GM19043 (cell line): Measurements from ENCODE around the gene ST8SIA6.
"Not testable (repeated sequence)": the region's sequence is repeated elsewhere in the genome, so short reads cannot be mapped to it uniquely, and the experiment has no call there.

Experiments
- ATAC-seq: cut with Tn5 transposase; IDR thresholded peaks from one replicate; pipeline ENCODE4 v1.9.1; 2021; ENCODE audit warnings: low read depth; ENCODE audit not compliant: unreplicated experiment

ST8SIA6 gene

DNA sequence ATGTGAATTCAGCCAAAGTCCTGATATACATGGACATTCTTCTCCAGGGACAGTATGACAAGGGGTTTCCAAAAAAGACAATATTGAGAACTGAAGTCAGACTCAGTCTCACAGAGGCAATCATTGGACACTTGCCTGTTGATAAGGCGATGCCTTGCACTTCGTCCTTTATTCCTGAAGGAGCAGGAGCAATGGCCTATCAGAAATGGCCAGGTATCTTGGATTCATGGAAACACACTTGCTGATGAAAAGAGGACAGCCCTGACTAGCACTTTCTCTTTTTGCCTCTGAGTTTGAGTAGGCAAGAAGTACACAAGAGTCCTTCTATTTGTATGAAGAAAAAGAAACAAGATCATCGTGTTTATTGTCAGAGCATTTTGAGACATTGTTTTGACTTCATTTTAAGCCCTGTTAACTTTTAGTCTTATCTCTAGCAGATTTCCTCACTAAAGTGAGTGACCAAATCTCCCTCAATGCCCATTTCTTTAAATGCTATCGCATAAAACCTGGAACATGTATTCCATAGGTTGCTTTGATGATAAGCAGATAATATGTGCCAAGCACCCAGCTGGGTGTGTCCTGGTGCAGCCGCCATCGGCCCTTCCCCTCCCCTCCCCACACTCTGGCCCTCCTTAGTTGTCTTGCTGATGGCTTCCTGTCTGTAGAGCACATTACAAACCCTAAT lies 26.6 kb downstream of the ST8SIA6 start:
- no peak for ATAC-seq

DNA sequence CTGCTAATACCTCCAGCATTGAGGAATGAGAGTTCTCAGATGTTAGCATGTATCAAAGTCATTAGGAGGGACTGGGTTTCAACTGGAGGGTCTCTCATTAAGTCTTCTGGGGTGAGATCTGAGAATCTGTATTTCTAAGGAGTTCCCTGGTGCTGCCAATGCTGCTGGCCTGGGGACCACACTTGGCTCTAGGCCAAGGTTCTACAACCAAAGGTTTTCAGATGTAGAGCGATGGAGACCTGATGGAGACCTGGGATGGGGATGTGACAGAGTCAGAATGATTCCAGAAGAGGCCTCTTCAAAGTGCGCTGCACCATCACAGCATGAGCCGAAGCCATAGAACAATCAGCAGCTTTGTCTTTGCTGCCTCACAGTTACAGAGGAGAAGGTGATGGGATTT lies 27.2 kb downstream of the ST8SIA6 start:
- no peak for ATAC-seq

DNA sequence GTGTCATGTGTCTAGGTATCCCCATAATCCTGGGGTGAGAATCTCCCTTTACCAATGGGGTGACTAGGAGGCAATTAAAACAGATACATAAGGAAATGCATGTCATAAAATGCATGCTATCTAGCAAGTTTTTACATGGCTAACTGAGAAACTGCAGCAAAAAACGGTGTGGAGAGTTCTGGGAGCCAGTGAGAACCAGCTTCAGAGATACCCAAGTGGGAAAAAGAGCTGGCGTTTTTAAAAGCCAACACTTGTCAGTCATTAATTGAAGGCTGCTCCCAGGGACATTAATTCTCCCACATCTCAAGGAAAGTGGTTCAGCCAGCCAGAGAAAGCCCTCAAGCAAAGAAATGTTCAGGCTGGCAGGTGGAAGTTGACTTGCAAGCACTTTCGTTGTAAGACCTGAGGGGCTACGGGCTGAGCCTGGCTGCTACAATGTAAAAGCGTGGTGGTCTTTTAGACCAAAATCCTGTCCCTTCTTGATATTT lies 28.1 kb downstream of the ST8SIA6 start:
- no peak for ATAC-seq

DNA sequence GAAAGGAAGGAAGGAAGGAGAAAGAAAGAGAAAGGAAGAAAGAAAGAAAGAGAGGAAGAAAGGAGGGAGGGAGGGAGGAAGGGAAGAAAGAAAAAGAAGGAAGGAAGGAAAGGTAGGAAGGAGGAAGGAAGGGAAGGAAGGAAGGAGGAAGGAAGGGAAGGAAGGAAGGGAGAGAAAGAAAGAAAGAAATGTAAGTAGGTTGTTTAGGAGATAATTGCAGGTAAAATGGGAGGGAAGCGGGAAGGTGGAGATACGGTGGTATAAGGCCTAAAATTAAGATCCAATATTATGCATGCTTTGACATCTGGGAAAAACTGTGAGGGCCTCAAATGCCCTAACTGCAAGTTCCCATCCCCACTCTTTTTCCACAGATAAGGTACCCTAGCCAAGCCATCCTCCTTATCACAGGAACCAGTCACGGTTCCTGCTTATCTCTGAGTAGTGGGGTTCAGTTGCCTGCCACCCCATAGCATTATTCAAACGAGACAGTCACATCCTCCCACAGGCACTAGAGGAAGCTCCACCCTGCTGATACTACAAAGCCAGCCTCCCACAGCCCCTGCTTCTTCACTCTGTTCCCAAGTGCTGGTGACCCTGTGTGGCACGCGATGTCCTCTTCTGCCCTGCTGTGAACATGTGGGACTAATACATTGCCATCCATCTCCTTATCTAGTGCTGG lies 28.7 kb downstream of the ST8SIA6 start:
- ATAC-seq, result no peak

DNA sequence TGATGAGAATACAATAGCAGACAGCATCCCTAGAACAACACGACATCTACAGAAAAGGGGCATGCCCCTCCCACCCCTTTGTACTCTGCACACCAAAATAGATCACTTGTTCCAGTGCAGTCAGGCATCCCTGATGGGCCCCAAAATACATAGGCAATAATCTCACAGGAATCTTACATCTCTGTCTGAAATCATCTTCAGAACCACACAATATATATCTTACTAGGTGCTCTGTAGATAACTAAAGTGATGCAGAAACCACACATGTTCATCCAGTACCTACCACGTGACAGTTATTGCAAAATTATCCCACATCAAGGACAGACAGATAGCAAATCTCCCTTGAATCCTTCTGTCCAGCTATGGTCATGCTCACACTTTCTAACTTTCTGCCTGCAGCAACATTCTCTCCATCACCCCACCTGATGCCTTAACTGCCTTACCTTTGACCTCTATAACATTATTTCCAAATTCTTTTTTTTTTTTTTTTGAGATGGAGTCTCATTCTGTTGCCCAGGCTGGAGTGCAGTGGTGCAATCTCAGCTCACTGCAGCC lies 30.7 kb downstream of the ST8SIA6 start:
- ATAC-seq, result no peak

DNA sequence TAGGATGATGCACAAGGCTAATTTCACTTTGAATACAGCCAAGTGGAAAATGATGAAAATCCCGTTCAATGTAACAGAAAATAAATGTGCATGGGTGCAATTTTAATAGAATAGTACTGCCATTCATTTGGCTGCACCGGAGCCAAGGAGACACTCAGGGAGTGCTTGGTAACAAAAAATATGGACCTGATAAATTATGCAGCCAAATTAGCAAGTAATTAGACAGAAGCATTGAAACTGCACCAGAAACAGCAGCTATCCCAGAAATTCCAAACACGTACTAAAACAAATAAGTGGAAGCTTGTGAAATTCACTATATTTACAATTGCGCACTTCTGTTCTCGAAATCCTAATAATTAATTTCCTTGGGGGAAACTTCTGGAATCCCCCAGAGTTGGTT lies 31.5 kb downstream of the ST8SIA6 start:
- no peak for ATAC-seq

DNA sequence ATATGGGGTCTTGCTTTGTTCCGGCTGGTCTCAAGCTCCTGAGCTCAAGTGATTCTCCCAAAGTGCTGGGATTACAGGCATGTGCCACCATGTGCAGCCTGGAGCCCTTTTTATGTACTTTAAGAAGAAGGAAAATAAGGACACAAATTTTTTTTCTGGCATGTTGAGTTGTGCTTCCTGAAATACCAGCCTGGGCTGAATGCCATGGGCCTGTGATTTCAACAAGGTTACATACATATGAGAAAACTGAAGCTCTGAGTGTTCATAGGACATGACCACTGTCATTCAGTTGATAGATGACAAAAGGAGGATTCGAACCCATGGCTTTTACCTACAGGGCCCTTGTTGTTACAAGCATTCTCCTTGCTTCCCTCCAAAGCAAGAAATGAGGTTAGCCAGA lies 36.1 kb downstream of the ST8SIA6 start:
- ATAC-seq, result no peak

DNA sequence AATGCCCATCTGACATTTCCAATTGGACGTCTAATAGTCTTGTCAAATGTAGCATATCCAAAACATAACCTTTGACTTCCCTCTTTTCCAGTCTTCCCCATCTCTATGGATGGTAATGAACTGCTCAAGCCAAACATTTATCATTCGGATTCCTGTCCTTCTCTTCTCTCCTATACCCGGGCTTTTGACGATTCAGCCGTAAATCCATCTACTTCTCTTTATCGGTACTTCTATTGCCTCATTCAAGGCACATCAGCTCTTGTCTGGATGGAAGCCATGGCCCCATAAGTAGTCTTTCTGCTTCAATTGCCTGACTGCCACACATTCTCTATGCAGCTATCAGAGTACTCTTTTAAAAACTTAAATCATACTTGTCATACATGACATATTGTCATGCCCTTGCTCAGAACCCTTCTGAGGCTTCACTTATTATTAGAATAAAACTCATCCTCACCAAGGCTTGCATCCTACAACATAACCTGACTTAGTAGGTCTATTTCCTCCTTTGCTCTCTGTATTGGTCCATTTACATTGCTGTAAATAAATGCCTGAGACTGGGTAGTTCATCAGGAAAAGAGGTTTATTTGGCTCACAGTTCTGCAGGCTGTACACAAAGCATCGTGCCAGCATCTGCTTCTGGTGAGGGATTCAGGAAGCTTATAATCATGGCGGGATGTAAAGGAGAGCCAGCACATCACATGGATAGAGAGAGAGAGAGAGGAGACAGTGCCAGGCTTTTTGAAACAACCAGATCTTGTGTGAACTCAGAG lies 37.8 kb downstream of the ST8SIA6 start:
- no peak for ATAC-seq

DNA sequence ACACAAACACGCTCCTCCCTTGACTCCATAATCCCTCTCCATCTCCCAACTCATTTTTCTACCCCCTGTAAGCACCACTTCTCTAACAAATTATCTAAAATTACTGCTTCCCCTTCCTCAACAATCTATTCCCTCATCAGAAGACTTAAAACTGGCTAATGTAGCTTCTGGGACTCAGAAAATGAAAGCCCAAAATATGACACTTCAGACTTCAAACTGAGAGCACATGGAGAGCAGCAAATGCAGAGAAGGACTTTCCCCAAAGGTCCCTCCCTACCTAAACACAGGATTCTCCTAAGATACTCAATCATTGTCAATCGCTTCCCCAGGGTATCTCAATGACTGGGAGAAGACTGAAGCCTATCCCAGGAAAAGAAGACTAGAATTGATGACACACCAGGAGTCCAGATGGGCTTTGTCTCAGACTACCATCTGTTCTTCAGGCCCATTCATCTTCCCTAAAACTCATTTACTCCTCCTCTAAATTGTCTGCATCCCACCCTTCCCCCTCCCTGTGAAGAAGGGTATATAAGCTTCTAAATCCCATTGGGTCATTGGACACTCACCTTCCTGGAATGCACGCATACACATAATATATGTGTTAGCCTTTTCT lies 39.2 kb downstream of the ST8SIA6 start:
- ATAC-seq, result no peak

DNA sequence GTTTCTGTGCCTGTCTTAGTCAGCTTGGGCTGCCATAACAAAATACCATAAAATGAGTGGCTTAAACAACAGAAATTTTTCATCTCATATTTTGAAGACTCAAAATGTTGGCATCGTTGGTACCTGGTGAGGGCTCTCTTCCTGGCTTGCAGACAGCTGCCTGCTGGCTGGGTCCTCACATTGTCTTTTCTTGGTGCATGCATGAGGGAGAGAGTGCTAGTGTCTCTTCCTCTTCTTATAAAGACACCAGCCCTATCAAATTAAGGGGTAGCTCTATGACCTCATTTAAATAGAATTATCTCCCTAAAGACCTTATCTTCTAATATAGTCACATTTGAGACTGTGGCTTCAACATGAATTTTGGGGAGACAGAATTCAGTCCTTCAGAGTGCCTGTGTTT lies 39.9 kb downstream of the ST8SIA6 start:
- no peak for ATAC-seq

DNA sequence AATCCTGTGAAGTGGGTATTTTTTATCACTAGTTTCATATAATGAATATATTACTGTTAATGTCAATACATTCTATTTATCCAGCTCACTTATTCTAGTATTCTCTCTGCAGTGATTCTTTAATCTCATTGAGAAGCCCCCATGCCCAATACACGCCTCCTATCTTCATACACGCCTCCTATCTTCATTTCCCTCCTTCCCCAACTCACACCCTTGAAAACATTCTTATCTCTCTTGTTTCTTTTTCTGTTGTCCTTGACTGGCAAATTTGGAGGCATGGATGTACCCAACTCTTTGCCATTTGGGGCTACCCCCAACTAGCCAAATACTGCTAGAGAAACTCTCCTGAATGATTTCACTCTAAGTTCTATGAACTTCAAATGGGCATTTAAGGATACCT lies 40.5 kb downstream of the ST8SIA6 start:
- no peak for ATAC-seq

DNA sequence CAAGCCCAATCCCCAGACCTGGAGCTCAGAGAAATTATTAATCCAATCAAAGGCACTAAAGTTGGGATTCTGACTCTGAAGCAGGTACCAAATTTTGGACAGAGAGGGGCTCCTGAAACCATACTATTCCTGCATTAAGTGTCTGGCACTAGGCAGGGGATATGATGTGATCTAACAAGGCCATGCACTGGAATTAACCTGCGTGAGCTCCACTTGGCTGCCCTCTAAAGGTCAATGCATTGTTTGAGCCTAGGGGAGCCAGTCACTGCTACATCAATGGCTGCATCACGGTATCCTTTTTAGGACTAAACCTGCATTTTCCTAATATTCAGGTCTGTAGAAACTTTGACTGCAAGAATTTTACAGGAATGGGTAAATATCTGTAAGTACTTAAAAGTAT lies 42.1 kb downstream of the ST8SIA6 start:
- no peak for ATAC-seq

DNA sequence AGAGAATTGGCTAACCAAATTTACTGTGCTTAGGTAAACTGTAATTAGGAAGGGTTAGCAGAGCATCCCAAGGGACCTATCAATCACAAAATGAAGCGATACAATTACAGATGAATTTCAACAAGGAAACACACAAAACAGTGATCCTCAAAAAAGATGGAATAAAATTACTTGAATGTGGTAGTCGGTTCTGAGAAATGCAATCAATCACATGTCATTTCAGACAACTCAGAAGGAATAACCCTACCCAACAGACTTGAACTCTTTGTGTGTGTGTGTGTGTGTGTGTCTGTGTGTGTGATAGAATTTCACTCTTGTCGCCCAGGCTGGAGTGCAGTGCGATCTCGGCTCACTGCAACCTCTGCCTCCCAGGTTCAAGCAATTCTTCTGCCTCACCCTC lies 43.5 kb downstream of the ST8SIA6 start:
- ATAC-seq, result no peak

DNA sequence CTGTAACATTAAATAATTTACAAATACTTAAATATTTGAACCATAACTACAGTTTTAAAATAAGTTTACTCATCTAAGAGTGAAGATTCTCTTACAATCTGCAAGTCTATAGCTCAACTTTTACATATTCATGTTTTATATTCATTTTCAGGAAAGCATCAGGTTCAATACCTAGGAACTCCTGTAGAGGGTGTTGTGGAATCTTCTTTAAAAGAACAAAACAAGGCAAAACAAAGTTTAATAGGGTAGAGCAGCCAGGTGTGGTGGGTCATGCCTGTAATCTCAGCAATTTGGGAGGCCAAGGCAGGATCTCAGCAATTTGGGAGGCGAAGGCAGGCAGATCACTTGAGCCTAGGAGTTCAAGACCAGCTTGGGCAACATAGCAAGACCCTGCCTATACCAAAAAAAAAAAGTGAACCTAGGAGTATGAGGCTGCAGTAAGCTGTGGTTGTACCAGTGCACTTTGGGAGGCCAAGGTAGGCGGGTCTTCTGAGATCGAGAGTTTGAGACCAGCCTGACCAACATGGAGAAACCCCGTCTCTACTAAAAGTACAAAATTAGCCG lies 45.1 kb downstream of the ST8SIA6 start:
- no peak for ATAC-seq

DNA sequence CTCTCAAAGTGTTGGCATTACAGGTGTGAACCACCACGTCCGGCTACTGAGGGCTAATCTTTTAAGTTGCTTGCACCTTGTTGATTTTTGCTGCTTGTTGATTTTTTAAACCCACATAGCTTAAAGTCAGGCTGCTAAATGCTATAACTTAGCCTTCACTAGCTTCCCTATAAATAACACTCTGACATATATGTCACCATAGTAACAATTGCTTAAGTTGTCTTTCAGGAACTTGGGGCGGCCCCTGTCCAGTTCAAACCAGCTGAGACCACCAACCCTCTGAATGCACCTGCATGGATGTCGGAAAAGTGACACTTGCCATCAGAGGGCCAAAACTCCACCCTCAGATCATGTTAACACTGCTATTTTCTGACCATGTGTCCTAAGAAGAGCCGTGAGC lies 47.3 kb downstream of the ST8SIA6 start:
- no peak for ATAC-seq

DNA sequence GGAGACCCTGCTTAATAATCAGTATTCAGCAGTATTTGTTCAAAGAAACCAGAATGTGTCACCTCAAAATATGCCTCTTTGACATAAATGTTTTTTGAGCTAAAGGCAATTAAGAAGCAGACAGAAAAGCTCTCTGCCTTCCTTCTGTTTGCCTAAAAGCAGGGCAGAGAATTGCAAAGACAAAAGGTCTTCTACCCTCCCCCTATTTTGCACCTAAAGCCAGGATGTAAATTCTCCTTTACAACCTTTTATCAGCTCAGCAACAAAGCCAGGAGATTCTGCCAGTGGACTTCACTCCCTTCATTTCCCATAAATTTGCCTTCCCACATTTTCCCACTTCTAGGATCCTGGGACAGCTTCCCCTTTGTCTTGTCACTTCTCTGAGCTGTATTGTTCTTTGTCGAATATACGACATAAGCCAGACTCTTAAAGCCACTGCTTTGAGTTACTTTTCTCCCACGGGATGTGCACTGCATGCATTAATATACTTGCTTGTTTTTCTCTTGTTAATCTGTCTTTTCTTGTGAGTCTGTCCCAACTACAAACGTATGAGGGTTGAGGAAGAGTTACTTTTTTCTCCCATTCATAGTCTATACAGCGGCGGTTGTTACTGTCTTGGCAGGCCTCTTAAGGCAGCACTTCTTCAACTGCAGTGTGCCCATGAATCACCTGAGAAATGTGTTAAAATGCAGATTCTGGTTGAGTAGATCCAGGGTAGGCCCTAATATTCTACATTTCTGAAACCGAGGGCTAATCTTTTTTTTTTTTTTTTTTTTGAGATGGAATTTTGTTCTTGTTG lies 48.2 kb downstream of the ST8SIA6 start:
- ATAC-seq, result no peak

DNA sequence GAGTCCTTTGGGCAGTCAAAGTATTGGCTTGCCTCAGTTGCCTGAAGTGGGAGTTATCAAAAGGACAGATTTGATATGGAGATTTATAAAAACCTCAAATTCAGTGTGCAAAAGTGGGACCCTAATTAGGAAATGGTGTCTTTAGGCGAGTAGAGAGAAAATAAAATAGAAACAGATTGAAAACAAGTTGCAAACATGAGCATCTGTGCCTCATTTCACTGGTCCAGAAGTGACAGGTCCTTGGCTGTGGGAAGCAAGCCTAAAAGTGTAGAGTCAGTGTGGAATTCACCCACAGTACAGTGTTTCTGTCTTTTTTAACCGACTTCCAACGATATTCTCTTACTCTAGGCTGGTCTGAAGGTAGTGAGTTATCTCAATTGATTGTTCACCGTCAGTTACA lies 51.2 kb downstream of the ST8SIA6 start:
- ATAC-seq, result no peak

DNA sequence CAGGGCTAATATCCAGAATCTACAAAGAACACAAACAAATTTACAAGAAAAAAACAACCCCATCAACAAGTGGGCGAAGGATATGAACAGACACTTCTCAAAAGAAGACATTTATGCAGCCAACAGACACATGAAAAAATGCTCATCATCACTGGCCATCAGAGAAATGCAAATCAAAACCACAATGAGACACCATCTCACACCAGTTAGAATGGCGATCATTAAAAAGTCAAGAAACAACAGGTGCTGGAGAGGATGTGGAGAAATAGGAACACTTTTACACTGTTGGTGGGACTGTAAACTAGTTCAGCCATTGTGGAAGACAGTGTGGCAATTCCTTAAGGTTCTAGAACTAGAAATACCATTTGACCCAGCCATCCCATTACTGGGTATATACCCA lies 52.4 kb downstream of the ST8SIA6 start:
- not testable (repeated sequence) for ATAC-seq

DNA sequence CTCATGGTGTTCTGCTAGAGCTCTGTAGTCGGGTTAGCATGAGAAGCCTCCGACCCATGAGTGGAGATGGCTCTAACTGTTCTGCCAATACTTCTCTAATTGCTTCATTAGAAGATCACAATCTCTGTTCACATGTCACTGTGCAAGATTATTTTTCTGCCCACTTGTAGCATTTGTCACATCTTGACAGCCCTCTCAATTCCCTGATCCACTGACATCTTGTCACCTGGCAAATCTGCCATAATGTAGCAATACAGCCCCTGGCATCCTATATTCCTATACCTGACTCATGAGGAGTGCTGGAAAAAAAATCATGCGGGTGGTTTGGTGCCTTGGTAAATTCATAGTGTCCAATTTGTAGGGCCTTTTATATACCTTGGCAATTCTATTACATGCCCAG lies 58.4 kb downstream of the ST8SIA6 start:
- no peak for ATAC-seq

DNA sequence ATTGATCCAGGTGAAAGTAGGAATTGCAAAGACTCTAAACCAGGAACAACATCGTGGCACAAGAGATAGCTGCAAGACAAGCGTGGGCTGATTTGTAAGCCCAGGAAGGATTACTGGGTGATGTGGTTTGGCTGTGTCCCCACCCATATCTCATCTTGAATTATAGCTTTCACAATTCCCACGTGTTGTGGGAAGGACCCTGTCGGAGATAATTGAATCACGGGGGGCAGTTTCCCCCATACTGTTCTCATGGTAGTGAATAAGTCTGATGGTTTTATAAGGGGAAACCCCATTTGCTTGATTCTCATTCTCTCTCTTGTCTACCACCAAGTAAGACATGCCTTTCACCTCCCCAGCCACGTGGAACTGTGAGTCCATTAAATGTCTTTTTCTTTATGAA lies 59.5 kb downstream of the ST8SIA6 start:
- no peak for ATAC-seq
